HepG2 (cell line): ENCODE results near the gene KRTAP3-3. TPM values are rescaled to one million over a fixed set of nuclear protein-coding genes. Genes with fewer than 3 reads are reported as not detected.

Experiments used
- ARID5B ChIP-seq: IDR thresholded peaks from 2 replicates; pipeline ENCODE4 v1.4.0; 2020; ENCODE audit warnings: mild to moderate bottlenecking, missing genetic modification reagents
- BCL6 ChIP-seq: IDR thresholded peaks from 2 replicates; pipeline ENCODE4 v1.6.1; 2016; ENCODE audit warnings: missing genetic modification reagents, missing compliant biosample characterization
- CEBPG ChIP-seq: IDR thresholded peaks from 2 replicates; pipeline ENCODE4 v1.6.1; 2016
- CREBL2 ChIP-seq: sonication (generic); formaldehyde crosslinking; IDR thresholded peaks from 2 replicates; pipeline ENCODE4 v1.8.1; 2023; ENCODE audit warnings: missing genetic modification reagents, mild to moderate bottlenecking, borderline replicate concordance
- ELF3 ChIP-seq: IDR thresholded peaks from 2 replicates; pipeline ENCODE4 v1.6.1; 2016; ENCODE audit warnings: missing genetic modification reagents, missing compliant biosample characterization
- FOXA3 ChIP-seq: IDR thresholded peaks from 2 replicates; pipeline ENCODE4 v1.6.1; 2016; ENCODE audit warnings: missing genetic modification reagents, missing compliant biosample characterization
- FOXP1 ChIP-seq, 2 experiments: fragments of 450-650 bp in 1 of 2; IDR thresholded peaks; 2 replicates each; pipeline ENCODE4 v1.6.1; 2017 to 2018; ENCODE audit warnings: antibody characterized with exemption in 1 of 2
- HDAC2 ChIP-seq: sonication (generic); formaldehyde crosslinking; IDR thresholded peaks from 2 replicates; pipeline ENCODE4 v1.4.0; 2020; ENCODE audit warnings: missing genetic modification reagents
- HNF1A ChIP-seq, 2 experiments: sonication (generic) in 1 of 2; formaldehyde crosslinking in 1 of 2; IDR thresholded peaks; 2 replicates each; pipeline versions ENCODE4 v1.4.0 to v1.6.1; 2016 to 2020; ENCODE audit warnings: borderline replicate concordance in 1 of 2, low read depth in 1 of 2, mild to moderate bottlenecking in 1 of 2, missing genetic modification reagents in 1 of 2
- ISL2 ChIP-seq: sonication (generic); formaldehyde crosslinking; IDR thresholded peaks from 2 replicates; pipeline ENCODE4 v1.5.0; 2020; ENCODE audit warnings: missing genetic modification reagents
- MAFK ChIP-seq, 2 experiments: IDR thresholded peaks in 1 of 2; conservative IDR thresholded peaks in 1 of 2; 2 replicates each; pipeline ENCODE4 v1.6.1; 2011; ENCODE audit warnings: improper control_type of control experiment in 2 of 2, low read length in 2 of 2
- PCBP2 ChIP-seq: fragments of 200-400 bp; formaldehyde crosslinking; optimal IDR thresholded peaks from 2 replicates; pipeline ENCODE3; 2018; ENCODE audit warnings: low read length, low read depth; ENCODE audit not compliant: poor library complexity, severe bottlenecking
- RAD51 ChIP-seq: fragments of 450-650 bp; IDR thresholded peaks from 2 replicates; pipeline ENCODE4 v1.6.1; 2016; ENCODE audit warnings: borderline replicate concordance
- SIX4 ChIP-seq: sonication (generic); formaldehyde crosslinking; IDR thresholded peaks from 2 replicates; pipeline ENCODE4 v1.4.0; 2020; ENCODE audit warnings: missing genetic modification reagents
- SOX13 ChIP-seq, 3 experiments: fragments of 450-650 bp in 1 of 3; sonication (generic) in 1 of 3; formaldehyde crosslinking in 1 of 3; IDR thresholded peaks in 2 of 3; conservative IDR thresholded peaks in 1 of 3; 2 replicates each; pipeline versions ENCODE4 v1.5.0 to v1.6.1; 2016 to 2020; ENCODE audit warnings: antibody characterized with exemption in 1 of 3, mild to moderate bottlenecking in 1 of 3, missing compliant biosample characterization in 1 of 3, missing genetic modification reagents in 1 of 3, moderate library complexity in 1 of 3
- SOX5 ChIP-seq: IDR thresholded peaks from 2 replicates; pipeline ENCODE4 v1.6.1; 2016; ENCODE audit warnings: borderline replicate concordance
- TBL1XR1 ChIP-seq: fragments of 150-350 bp; IDR thresholded peaks from 2 replicates; pipeline ENCODE4 v1.6.1; 2014; ENCODE audit warnings: borderline replicate concordance, low read length; ENCODE audit not compliant: partially characterized antibody
- THRA ChIP-seq: sonication (generic); formaldehyde crosslinking; IDR thresholded peaks from 2 replicates; pipeline ENCODE4 v1.4.0; 2020; ENCODE audit warnings: missing genetic modification reagents, borderline replicate concordance
- ZNF460 ChIP-seq: sonication (generic); formaldehyde crosslinking; IDR thresholded peaks from 2 replicates; pipeline ENCODE4 v1.5.1; 2020; ENCODE audit warnings: missing genetic modification reagents, mild to moderate bottlenecking, borderline replicate concordance
- ZNF660 ChIP-seq: sonication (generic); formaldehyde crosslinking; IDR thresholded peaks from 2 replicates; pipeline ENCODE4 v1.5.1; 2020; ENCODE audit warnings: mild to moderate bottlenecking, low read depth, missing genetic modification reagents, borderline replicate concordance
- polyA plus RNA-seq, 8 experiments: library from polyadenylated mRNA; depleted of rRNA in 3 of 8; stranded (reverse) in 7 of 8; unstranded in 1 of 8; fragments of >200 nt; fragmentation: Illumina TruSeq in 4 of 8; extraction: Trizol in 4 of 8; gene quantifications; 2 replicates each; pipeline versions ENCODE4 v1.2.1 to v1.2.3, GENCODE V29; 2011 to 2016; ENCODE audit warnings: low read depth in 4 of 8, missing spikeins in 1 of 8, mixed read lengths in 1 of 8; ENCODE audit not compliant: insufficient read depth in 1 of 8
- total RNA-seq, 5 experiments: library from RNA; depleted of rRNA; stranded (reverse); fragments of >200 nt; fragmentation: Illumina TruSeq; extraction: Trizol; gene quantifications; 2 replicates each; pipeline ENCODE4 v1.2.3, GENCODE V29; 2016; ENCODE audit warnings: low read depth in 1 of 5

The KRTAP3-3 gene
- total and polyA plus RNA-seq, 2 of the 13 experiments (the other 11 are each of a cell fraction or from before 2014, with no cell fraction given) = not detected

- TF ChIP-seq THRA (peak; percentile 80; the same call in 1 of the 2 replicates), ARID5B (peak; percentile 46; the same call in 1 of the 2 replicates), SIX4 (CRISPR knock-in tag) (no peak), MAFK (conservative IDR thresholded peaks at IDR 0.05 in 1 of 2, IDR thresholded peaks at IDR 0.05 in 1 of 2; ENCODE audit: low read length in 2 of 2) (peak in 1 of 2 experiments; percentile 17; a peak in 1 of 4 replicates), FOXA3 (CRISPR knock-in tag) (peak; percentile 31; the same call in 1 of the 2 replicates), BCL6 (CRISPR knock-in tag) (peak; percentile 60), TBL1XR1 (peak; percentile 34), ZNF660 (no peak), ELF3 (CRISPR knock-in tag) (no peak), SOX13 (IDR thresholded peaks at IDR 0.05) (no peak), SOX13 (CRISPR knock-in tag; conservative IDR thresholded peaks at IDR 0.05 in 1 of 2, IDR thresholded peaks at IDR 0.05 in 1 of 2) (peak in 1 of 2 experiments; percentile 69; a peak in 2 of 4 replicates), FOXP1 (IDR thresholded peaks at IDR 0.05) (no peak), FOXP1 (CRISPR knock-in tag; IDR thresholded peaks at IDR 0.05) (0 out of 2 replicates have a peak, but pooled peaks have one; percentile 29), CREBL2 (CRISPR knock-in tag) (no peak), HNF1A (IDR thresholded peaks at IDR 0.05; ENCODE audit: low read depth) (no peak), HNF1A (CRISPR knock-in tag; IDR thresholded peaks at IDR 0.05; ENCODE audit: borderline replicate concordance) (peak; percentile 42; the same call in 1 of the 2 replicates), CEBPG (CRISPR knock-in tag) (0 out of 2 replicates have a peak, but pooled peaks have one; percentile 15), HDAC2 (CRISPR knock-in tag) (no peak), RAD51 (no peak), ISL2 (CRISPR knock-in tag) (peak; percentile 39; the same call in 1 of the 2 replicates), ZNF460 (CRISPR knock-in tag) (no peak), PCBP2 (no peak), SOX5 (CRISPR knock-in tag) (peak; percentile 19; the same call in 1 of the 2 replicates)
Observed at GRCh38 chr17:41002814-41003213, 8.8 kb upstream of the KRTAP3-3 start (continued).
